ENCODE measurements around the gene KLHL25. TPM values are rescaled to one million over a fixed set of nuclear protein-coding genes. Genes with fewer than 3 reads are reported as not detected.

The KLHL25 gene
- polyA plus RNA-seq, 1 donor = 9.4 TPM

DNA sequence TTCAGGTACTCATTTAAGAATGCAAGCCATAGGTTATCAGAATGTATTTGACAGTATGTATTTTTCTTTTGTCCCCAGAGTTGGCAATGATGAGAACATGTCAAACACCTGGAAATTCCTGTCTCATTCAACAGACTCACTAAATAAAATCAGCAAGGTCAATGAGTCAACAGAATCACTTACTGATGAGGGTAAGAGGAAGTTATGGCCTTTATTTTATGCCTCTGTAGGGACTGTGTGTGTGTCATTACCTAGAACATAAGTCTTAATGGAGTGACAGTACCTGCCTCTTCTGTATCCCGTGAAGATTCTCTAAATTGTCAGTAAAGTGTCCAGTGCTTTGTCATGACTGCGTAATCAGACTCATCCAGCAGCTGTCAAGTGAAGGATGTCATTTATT, 77.5 kb downstream of the KLHL25 start:
- no peak for DNase-seq

- DNase-seq = no peak
Measured at GRCh38 chr15:85716261-85716660, 78.5 kb downstream of the KLHL25 start.

GRCh38 chr15:85711580-85712192, 83.0 kb downstream of the KLHL25 start:
- DNase-seq = no peak

- DNase-seq = no peak
Measured at GRCh38 chr15:85710340-85710842, 84.3 kb downstream of the KLHL25 start.
